EH (cell line): ENCODE results near the gene DAD1.
A peak's percentile ranks its signal among the peaks of the same experiment; 100 is the strongest.
"Not testable (repeated sequence)": the region's sequence is repeated elsewhere in the genome, so short reads cannot be mapped to it uniquely, and the experiment has no call there.

Experiments
- DNase-seq: peaks from one replicate; pipeline ENCODE4 v3.0.0-alpha.2; 2015; ENCODE audit warnings: low read depth

Gene DAD1

GRCh38 chr14:22567437-22567836, 21.6 kb downstream of the DAD1 start:
- DNase-seq, result no peak

GRCh38 chr14:22566845-22567244, 22.2 kb downstream of the DAD1 start:
- no peak for DNase-seq

- not testable (repeated sequence) for DNase-seq
These were observed 22.8 kb downstream of the DAD1 start for GRCh38 chr14:22566266-22566665.

GRCh38 chr14:22565391-22565945, 23.6 kb downstream of the DAD1 start:
- no peak for DNase-seq

- DNase-seq, result no peak
These were observed 24.6 kb downstream of the DAD1 start for GRCh38 chr14:22564463-22564862.

GRCh38 chr14:22563987-22564386, 25.0 kb downstream of the DAD1 start:
- DNase-seq, result peak; percentile 71

GRCh38 chr14:22561661-22562579, 27.1 kb downstream of the DAD1 start:
- DNase-seq, result no peak

GRCh38 chr14:22561366-22561660, 27.7 kb downstream of the DAD1 start:
- DNase-seq, result no peak

GRCh38 chr14:22560662-22561365, 28.2 kb downstream of the DAD1 start:
- no peak for DNase-seq

- no peak for DNase-seq
These were observed 30.0 kb downstream of the DAD1 start for GRCh38 chr14:22559041-22559440.

GRCh38 chr14:22558221-22558913, 30.7 kb downstream of the DAD1 start:
- no peak for DNase-seq

- DNase-seq, result no peak
These were observed 31.2 kb downstream of the DAD1 start for GRCh38 chr14:22557846-22558220.

GRCh38 chr14:22556990-22557623, 31.9 kb downstream of the DAD1 start:
- DNase-seq, result peak; percentile 75

GRCh38 chr14:22556021-22556989, 32.7 kb downstream of the DAD1 start:
- peak; percentile 72 for DNase-seq

GRCh38 chr14:22555384-22556011, 33.5 kb downstream of the DAD1 start:
- no peak for DNase-seq

GRCh38 chr14:22554498-22555383, 34.3 kb downstream of the DAD1 start:
- DNase-seq, result no peak

- not testable (repeated sequence) for DNase-seq
These were observed 35.0 kb downstream of the DAD1 start for GRCh38 chr14:22553861-22554497.

GRCh38 chr14:22553445-22553844, 35.6 kb downstream of the DAD1 start:
- no peak for DNase-seq

GRCh38 chr14:22552827-22553076, 36.3 kb downstream of the DAD1 start:
- no peak for DNase-seq
